Measurements from ENCODE around the gene MVK.
"Not testable (repeated sequence)": the region's sequence is repeated elsewhere in the genome, so short reads cannot be mapped to it uniquely, and the experiment has no call there.

Gene MVK

DNA sequence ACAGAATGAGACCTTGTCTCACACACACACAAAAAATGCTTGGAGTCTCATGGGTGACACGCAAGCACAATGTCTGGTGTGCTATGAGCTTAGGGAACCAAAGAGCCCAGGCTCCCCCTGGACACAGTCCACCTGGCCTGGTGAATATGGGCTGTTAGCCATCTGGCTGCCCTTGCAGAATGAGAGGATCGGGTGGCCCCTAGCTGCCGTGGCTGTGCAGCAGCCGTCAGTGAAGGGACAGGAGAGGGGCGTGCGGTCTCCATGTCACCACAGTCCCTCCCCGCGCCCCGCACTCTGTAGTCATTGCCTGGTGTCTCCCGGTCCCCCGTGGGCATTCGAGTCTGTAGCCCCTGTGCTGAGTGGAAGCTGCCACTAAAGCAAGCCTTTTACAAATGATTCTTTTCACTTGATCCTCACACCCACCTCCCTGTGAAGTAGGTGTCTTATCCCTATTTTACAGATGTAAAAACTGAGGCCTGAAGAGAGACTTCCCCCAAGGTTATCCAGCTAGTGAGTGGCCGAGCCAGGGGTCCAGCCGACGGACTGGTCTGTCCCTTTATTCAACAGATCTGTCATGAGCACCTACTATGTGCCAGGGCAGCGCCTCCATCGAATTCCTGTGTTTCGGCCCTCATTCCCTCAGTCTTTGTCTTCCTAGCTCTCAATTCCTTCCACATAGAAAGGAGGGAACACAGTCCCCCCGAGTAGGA lies 18.8 kb downstream of the MVK start:
- no peak for DNase-seq

DNA sequence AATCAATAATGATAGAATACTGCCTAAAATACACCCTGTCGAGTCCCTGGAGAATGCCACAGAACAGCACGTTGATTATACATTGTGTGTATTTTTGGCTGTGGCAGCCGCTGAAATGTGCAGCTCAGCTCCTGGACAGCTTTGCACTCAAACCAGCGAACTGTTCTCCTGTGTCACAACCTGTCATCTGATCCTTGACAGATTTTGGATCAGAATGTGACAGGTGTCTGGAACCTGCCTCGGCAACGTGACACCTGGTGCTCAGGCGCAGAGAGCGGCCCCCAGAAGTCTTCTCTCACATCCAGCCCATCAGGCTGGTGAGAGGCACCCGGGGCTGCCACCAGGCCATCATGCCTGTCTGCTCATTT lies 19.3 kb downstream of the MVK start:
- no peak for DNase-seq

DNA sequence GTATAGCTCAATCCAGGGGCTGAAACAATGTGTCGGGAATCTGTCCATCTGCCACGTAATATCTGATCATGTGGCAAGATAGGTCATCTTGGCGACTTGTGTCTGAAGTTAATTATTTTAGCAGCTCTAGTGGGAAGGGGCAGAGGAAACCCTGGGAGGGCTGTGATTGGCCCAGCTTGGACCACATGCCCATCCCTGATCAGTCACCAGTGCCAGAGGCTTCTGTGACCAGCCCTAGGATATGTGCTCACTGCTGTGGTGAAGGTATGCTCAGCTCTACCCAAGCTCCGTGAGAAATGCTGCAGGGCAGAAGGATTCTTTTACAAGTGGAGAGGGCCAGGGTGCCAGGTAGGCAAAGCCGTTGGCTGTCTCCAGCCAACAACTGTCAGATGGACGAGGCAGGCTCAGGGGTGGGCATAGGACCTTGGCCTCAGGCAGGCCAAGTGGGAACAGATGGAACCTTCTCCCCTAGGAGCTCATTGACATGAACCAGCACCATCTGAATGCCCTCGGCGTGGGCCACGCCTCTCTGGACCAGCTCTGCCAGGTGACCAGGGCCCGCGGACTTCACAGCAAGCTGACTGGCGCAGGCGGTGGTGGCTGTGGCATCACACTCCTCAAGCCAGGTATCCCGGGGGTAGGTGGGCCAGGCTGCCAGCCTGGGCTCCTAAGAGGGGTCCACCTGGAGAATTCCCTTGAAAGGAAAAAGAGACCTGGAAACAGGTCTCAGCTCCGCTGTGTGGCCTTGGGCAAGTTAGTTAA lies 21.1 kb downstream of the MVK start:
- no peak for DNase-seq

DNA sequence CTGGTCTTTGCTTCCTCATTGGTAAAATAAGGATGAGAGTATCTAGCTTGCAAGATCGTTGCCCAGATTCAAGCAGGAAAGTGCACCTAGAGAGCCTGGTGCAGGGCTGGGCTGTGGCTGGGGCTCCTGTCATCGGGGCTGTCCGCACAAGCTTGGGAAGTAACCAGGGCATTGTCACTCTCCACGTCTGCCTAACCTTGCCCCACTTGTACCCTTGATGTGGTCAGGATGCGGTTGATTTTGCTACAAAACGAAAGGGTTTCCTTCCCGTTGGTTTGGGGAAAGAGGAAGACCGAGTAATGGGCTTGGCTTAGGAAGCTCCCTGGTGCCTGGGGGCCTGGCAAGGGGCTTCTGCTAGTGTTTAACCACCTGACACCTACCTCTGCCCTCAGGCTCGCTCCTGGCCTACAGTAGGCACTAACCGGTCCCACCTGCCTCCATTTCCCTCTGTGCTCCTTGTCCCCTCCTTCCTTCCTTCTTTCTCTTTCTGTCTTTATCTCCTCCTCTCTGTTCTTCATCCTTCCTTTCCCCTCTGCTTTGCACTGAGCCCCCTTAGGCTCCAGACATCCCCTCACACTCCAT lies 21.8 kb downstream of the MVK start:
- DNase-seq = peak; percentile 11

DNA sequence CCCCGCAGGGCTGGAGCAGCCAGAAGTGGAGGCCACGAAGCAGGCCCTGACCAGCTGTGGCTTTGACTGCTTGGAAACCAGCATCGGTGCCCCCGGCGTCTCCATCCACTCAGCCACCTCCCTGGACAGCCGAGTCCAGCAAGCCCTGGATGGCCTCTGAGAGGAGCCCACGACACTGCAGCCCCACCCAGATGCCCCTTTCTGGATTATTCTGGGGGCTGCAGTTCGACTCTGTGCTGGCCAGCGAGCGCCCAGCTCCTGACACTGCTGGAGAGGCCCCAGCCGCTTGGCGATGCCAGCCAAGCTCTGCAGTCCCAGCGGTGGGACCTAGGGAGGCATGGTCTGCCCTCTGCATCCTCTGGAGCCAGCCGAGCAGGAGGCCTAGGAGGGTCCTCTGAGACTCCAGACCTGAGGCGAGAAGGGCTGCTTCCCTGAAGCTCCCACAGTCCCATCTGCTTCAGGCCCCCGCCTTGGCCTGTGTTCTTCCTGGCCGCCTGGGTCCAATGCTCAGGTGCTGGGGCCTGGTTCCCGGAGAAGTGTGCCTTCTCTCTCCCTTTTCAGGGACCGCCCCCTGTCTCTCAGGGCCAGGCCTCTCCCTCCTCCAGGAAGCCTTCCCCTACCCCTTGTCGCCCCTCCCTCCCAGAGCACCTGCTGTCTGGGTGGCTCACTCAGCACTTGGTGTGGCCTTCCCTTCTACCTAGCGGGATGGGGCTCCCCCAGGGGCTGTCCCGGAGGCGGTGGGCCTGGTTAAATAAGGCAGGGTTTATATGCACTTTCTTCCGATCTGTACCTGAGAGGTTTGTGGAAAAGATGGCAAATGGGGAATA lies 23.0 kb downstream of the MVK start:
- no peak for DNase-seq

- no peak for DNase-seq
These were observed 23.8 kb downstream of the MVK start for GRCh38 chr12:109597414-109597794.

GRCh38 chr12:109597795-109598427 lies 24.3 kb downstream of the MVK start:
- peak; percentile 70 for DNase-seq

DNA sequence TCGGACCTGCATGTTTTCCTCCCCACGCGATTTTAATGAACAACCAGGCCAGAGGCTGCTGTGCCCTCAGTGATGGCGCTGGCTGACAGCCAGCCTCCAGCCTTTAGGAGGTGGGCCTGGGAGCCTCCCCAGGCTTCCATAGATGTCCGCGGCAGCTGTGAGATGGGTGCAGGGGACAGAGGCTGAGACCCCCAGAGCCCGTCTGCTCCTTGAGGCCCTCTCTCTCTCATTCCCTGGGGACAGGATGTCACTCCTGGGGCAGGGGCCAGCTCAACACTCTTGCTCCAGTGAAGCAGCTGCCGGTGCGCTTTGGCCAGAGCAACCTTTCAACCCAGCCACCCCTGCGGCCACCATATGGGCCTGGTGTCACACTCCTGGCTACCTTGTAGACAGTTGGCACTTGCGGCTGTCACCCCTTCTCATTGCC lies 24.8 kb downstream of the MVK start:
- DNase-seq = no peak

DNA sequence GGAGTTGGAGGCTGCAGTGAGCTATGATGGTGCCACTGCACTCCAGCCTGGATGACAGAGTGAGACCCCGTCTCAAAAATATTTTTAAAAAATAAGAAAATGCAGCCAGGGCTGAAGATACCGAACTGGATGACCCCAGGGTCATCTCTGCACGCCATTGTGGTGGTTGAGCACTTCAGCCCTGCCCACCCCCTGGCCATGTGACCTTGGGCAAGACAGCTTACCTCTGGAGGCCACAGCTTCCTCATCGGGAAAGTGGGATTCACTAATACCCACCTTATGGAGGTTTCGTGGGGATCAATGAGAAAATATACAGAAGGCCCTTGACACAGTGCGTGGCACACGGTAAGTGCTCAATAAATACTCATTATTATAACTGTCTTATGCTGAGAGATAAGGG lies 25.5 kb downstream of the MVK start:
- no peak for DNase-seq

DNA sequence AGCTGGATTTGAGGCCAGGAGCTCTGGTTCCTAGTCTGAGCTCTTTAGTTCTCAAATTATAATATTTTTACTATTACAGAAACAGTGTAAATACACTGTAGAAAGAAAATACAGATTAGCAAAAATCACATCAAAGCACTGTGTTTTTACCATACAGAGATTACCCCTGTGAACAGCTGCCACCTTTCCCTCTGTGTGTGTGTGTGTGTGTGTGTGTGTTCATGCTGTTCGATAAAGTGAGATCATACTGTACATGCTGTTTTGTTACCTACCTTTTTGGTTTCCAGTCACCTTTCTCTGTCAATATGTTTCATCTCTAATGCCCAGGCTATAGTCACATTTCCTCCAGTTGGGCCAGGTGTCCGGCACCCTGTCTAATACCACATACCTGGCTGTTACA lies 26.9 kb downstream of the MVK start:
- DNase-seq = no peak

- DNase-seq = no peak
These were observed 27.4 kb downstream of the MVK start for GRCh38 chr12:109600995-109601394.

DNA sequence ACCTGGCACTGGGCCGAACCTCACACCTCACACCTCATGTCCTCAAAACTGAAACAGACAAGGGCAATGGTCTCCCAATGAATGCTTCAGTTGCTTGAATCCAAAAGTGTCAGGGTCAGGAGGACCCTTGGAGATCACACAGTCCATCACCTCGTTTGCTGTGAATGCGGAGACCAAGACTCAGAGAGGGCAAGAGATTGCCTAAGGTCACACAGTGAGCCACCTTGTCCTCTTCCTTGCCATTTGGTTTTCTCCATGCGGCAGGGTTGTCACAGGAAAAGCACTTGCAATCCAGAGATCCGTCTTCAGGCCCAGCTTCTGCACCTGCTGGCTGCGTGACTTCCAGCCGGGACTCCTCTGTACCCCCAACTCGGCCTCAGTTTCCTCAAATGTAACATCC lies 28.0 kb downstream of the MVK start:
- no peak for DNase-seq

GRCh38 chr12:109602132-109602531 lies 28.5 kb downstream of the MVK start:
- DNase-seq = not testable (repeated sequence)

DNA sequence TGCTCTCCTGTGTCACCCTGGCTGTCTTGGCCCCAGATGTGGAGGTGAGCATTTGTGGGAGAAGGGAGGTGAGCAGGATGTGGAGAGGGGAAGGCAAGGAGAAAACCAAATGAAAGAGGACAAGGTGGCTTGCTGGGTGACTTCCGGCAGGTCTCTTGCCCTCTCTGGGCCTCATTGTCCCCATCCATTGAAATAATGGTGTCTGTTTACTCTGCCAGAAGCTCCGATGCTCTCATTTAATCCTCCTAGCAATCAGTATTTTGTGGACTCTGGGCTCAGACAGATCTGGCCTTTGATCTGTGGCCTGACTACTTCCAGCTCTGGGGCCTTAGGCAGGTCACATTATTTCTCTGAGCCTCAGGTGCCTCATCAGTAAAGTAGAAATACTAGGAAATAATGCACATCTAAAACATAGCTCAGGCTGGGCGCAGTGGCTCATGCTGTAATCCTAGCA lies 30.6 kb downstream of the MVK start:
- no peak for DNase-seq

DNA sequence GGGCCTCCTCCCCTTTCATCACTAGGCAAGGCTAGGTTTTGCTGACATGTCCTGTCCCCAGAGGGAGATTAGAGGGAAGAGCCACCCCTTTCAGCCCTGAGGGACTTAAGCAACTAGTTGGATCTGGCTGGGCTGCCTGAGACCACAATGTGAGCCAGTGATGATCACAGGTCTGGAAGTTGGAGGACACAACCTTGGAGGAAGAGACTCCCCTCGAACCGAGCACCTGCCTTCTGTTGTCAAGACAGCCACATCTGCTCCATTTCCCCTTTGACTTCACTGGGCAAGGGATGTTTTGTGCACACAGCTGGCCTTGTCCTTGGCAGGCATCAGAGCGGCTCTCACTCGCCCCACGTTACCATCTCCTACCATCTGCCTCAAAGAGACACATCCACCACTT lies 31.4 kb downstream of the MVK start:
- DNase-seq = no peak

- DNase-seq = no peak
These were observed 32.1 kb downstream of the MVK start for GRCh38 chr12:109605599-109606228.

- DNase-seq = no peak
These were observed 32.9 kb downstream of the MVK start for GRCh38 chr12:109606320-109607028.

DNA sequence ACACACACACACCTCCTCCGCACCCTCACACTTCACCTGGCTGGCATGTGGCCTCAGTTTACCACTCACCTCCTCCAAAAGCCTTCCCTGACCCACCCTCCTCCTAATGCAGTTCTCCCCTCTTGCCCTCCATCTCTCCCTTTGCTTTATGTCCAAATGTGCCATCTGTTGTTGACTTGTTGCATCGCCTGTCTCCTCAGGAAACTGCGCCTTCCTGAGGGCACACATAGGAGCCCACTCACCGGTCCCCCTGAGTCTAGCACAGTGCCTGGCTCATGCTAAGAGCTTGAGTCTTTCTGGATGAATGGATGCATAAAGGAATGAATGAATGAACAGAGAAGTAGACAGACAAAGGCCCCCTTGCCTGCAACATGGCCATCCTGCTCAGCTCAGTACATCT lies 34.0 kb downstream of the MVK start:
- DNase-seq = no peak

DNA sequence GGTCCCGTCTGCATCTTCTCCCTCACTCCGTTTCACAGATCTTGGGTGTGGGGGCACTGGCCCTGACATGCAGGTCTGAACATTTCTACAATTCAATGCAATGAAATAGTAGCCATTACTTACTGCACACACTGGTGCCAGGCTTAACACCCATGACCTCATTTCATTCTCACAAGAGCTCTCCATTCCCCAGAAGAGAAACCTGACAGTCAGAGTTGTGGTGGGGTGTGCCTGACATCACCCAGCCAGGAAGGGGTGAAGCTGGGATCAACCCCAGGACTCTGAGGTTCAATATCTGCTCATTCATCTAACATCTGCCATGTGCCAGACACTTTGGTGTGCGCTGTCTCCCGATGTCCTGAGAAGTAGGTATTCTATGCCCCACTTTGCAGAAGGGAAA lies 34.7 kb downstream of the MVK start:
- no peak for DNase-seq

GRCh38 chr12:109608793-109609192 lies 35.2 kb downstream of the MVK start:
- DNase-seq = no peak

DNA sequence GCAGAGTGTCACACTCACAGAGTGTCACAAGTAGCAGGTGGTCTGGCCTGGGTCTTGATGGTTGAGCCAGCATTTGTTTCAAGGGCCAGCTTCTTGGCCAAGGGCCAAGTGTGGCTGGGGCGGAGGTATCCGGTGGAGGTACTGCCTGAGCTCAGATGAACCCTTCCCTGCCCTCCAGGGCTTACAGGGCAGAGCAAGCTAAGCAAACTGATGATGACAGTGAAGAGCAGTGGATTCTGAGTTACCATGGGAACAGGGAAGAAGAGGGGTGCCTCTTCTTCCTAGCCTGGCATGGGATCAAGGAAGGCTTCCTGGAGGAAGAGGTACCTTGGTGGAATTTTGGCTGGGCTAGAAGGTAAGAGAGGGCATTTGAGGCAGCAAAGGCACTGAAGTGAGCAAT lies 35.7 kb downstream of the MVK start:
- DNase-seq = no peak

DNA sequence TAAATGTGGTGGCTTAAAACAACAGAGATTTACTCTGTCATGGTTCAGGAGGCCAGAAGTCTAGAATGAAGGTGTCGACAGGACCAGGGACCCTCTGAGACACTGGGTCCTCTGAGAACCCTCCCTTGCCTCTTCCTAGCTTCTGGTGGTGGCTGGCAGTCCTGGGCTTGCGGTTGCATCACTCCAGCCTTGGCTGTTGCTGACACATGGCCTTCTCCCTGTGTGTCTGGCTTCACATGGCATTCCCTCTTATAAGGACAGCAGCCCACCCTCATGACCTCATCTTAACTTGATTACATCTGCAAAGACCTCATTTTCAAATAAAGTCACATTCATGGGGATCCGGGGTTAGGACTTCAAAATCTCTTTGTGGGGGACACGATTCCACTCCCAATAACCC lies 36.9 kb downstream of the MVK start:
- DNase-seq = no peak
